Natural killer cell treated with Interleukin-12 subunit alpha and Interleukin-12 subunit beta and Interleukin-15 and Interleukin-18, amount 100 ng/mL, for 72 hours (primary cell): ENCODE data around the gene HS3ST6. TPM values are rescaled to one million over a fixed set of nuclear protein-coding genes. Genes with fewer than 3 reads are reported as not detected.
"Not testable (repeated sequence)": the region's sequence is repeated elsewhere in the genome, so short reads cannot be mapped to it uniquely, and the experiment has no call there.

ENCODE experiments used
- ATAC-seq, 2 donors: fragments of 150-1000 bp; cut with Tn5 transposase in 1 of 2; sonication (Bioruptor Pico), chemical (Tn5 transposase) in 1 of 2; 2 replicates each; pipeline ENCODE4 v1.10.0; 2021
- DNase-seq: peaks from one replicate; pipeline ENCODE4 v3.0.0; 2022; ENCODE audit warnings: low spot score
- H3K27ac Mint-ChIP-seq, 2 donors: 1 replicate in 1 of 2; 2 replicates in 1 of 2; pipeline ENCODE4 v1.8.0; 2022; ENCODE audit warnings: mixed read lengths in 2 of 2, mild to moderate bottlenecking in 1 of 2, moderate library complexity in 1 of 2
- H3K27me3 Mint-ChIP-seq, 2 donors: 1 replicate in 1 of 2; 2 replicates in 1 of 2; pipeline ENCODE4 v1.8.0; 2022; ENCODE audit warnings: mixed read lengths in 2 of 2
- H3K36me3 Mint-ChIP-seq: one replicate; pipeline ENCODE4 v1.8.0; 2022; ENCODE audit warnings: mixed read lengths
- H3K4me1 Mint-ChIP-seq, 2 donors: 1 replicate in 1 of 2; 2 replicates in 1 of 2; pipeline ENCODE4 v1.8.0; 2022; ENCODE audit warnings: low read depth in 2 of 2, mixed read lengths in 2 of 2, mild to moderate bottlenecking in 1 of 2
- H3K4me3 Mint-ChIP-seq: one replicate; pipeline ENCODE4 v1.8.0; 2022; ENCODE audit warnings: mixed read lengths
- H3K9me3 Mint-ChIP-seq: 2 replicates; pipeline ENCODE4 v1.8.0; 2022; ENCODE audit warnings: mixed read lengths
- total RNA-seq, 2 donors: library from RNA; stranded (reverse); gene quantifications; one replicate each; pipeline ENCODE4 v1.2.3, GENCODE V29; 2022

The HS3ST6 gene
- total RNA-seq, 2 donors from 2014 or later: not detected

DNA sequence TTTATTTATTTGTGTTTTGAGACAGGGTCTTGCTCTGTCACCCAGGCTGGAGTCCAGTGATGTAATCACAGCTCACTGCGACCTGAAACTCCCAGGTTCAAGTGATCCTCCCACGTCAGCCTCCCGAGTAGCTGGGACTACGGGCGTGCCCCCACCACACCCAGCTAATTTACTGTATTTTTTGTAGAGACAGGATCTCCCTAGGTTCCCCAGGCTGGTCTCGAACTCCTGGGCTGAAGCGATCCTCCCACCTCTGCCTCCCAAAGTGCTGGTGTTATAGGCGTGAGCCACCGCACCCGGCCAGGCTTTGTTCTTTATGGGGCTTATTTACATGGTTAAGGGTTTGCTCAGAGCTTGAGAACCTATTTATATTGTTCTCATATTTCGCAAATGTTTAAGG lies 40.4 kb downstream of the HS3ST6 start:
- H3K36me3 Mint-ChIP-seq: no peaks in the 10 kb centered on the region
- H3K4me1 Mint-ChIP-seq: no peaks in the 10 kb centered on the region
- no peak overlapping the region for H3K4me3 Mint-ChIP-seq
- no peak overlapping the region for H3K27ac Mint-ChIP-seq
- DNase-seq (no peak), ATAC-seq (no peak)
- peaks cover 13 to 15% of the 10 kb centered on the region in 2 donors for H3K27me3 Mint-ChIP-seq
- no peaks in the 10 kb centered on the region for H3K9me3 Mint-ChIP-seq

DNA sequence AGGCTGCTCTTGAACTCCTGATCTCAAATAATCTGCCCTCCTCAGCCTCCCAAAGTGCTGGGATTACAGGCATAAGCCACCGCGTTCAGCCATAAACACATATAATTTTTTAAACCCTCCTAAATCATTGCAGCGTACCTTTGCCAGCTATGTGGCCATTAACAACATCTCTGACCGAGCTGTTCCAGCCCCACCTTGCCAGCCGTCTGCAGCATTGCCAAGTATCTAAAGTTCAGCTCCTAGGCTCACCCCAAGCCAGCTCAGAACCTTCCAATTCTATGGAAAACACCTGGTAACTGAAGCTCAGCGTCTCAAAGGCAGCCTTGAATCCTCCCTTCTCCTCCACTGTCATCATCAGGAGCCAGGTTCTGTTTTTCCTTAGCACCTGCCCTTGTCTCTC lies 41.1 kb downstream of the HS3ST6 start:
- H3K4me3 Mint-ChIP-seq: no peak overlapping the region
- ATAC-seq (no peak), DNase-seq (no peak)
- no peaks in the 10 kb centered on the region for H3K36me3 Mint-ChIP-seq
- peaks cover 0 to 4% of the 10 kb centered on the region in 2 donors for H3K4me1 Mint-ChIP-seq
- H3K27me3 Mint-ChIP-seq: peaks cover 13 to 18% of the 10 kb centered on the region in 2 donors
- H3K27ac Mint-ChIP-seq: no peak overlapping the region
- no peaks in the 10 kb centered on the region for H3K9me3 Mint-ChIP-seq

DNA sequence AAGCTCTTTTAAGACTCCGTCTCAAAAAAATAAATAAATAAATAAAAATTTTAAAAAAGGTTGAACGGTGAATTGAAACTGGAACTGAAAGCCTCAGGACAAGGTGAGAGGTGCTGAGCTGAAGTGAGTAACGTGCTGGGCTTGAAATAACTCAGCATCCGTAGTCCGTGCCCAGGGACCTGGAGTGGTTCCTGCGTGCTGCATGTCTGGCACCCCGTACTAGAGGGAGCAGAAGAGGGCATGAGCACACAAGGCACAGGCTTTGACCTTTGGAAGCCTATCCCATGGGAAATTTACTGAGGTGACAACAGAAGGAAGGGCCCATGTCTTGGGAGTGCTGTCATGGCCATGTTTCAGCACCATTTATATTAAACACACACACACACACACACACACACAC lies 41.7 kb downstream of the HS3ST6 start:
- DNase-seq (no peak), ATAC-seq (peak in 1 of 2 donors; percentile 72)
- peaks cover 13 to 19% of the 10 kb centered on the region in 2 donors for H3K27me3 Mint-ChIP-seq
- peaks cover 0 to 4% of the 10 kb centered on the region in 2 donors for H3K4me1 Mint-ChIP-seq
- H3K27ac Mint-ChIP-seq: no peak overlapping the region
- H3K36me3 Mint-ChIP-seq: no peaks in the 10 kb centered on the region
- no peaks in the 10 kb centered on the region for H3K9me3 Mint-ChIP-seq
- no peak overlapping the region for H3K4me3 Mint-ChIP-seq

DNA sequence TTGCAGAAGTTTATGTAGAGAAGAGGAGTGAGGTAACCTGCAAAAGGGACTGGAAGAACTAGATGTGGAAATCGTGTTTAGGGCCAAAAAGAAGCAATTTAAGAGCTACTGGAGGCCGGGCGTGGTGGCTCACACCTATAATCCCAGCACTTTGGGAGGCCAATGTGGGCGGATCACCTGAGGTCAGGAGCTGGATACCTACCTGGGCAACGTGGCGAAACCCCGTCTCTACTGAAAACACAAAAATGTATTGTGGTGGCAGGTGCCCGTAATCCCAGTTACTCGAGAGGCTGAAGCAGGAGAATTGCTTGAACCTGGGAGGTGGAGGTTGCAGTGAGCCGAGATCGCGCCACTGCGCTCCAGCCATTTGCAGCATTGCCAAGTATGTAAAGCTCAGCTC lies 42.1 kb downstream of the HS3ST6 start:
- H3K4me3 Mint-ChIP-seq, H3K4me1 Mint-ChIP-seq, H3K36me3 Mint-ChIP-seq, H3K27ac Mint-ChIP-seq, DNase-seq, ATAC-seq, H3K9me3 Mint-ChIP-seq: not testable (repeated sequence)
- peaks cover 13 to 19% of the 10 kb centered on the region in 2 donors for H3K27me3 Mint-ChIP-seq

DNA sequence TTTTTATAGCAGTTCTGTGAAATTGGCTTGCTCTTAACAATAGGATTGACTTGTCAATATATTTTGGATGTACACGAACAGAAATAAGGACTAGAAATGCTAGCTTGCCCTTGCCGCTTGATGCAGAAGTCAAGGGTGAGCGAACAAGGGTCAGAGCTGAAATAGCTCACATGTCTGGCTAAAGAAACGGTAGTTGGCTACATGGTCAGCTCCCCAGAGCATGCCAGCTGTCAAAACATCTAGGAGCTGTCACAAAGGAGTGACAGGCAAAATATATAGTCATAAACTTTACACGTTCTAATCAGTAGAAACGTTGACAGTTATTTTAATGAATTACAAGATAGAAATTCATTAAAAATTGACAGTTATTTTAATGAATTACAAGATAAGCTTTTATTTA lies 43.4 kb downstream of the HS3ST6 start:
- no peak overlapping the region for H3K27ac Mint-ChIP-seq
- DNase-seq (no peak), ATAC-seq (no peak)
- H3K27me3 Mint-ChIP-seq: peaks cover 13 to 21% of the 10 kb centered on the region in 2 donors
- H3K4me1 Mint-ChIP-seq: peaks cover 0 to 4% of the 10 kb centered on the region in 2 donors
- H3K4me3 Mint-ChIP-seq: no peak overlapping the region
- no peaks in the 10 kb centered on the region for H3K36me3 Mint-ChIP-seq
- no peaks in the 10 kb centered on the region for H3K9me3 Mint-ChIP-seq

DNA sequence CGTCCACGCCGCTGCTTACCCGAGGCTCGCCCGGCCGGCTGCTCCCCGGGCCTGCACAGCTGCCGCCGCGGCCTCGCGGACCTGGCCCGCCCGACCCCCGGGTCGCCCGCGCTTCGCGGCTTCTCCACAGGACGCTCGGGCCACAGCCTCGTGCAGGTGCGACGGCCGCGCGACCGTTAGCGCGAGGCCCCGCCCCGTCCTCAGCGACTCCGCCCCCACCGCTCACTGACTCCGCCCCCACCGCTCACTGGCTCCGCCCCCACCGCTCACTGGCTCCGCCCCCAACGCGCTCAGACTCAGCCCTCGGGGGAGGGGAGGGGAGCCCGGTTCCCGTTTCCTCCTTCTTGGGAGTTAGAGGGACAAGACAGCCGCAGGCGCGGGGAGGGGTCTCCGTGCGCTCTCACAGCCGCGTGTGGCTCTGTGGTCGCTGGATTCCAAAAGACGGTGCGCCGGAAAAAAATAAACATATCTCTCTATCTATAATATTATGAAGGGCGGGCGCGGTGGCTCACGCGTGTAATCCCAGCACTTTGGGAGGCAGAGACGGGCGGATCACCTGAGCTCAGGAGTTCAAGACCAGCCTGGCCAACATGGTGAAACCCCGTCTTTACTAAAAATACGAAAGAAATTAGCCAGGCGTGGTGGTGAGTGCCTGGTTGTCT lies 46.1 kb downstream of the HS3ST6 start, which contains the start of gene MEIOB:
Gene MEIOB, minus strand, starts transcription at position 191 of the 662 bp plus-strand sequence. CDS start 3,989 bp downstream, outside the sequence.
- Mint-ChIP-seq H3K27me3 (peaks cover 8 to 14% of the 10 kb centered on the region in 2 donors), H3K4me3 (peak within 1 kb of the TSS; percentile 44), H3K4me1 (peaks cover 0 to 4% of the 10 kb centered on the region in 2 donors), H3K9me3 (no peaks in the 10 kb centered on the region), H3K27ac (no peak within 1 kb of the TSS), H3K36me3 (no peaks in the 10 kb centered on the region)
- peak; percentile 59 to 83 for ATAC-seq
- DNase-seq: no peak

DNA sequence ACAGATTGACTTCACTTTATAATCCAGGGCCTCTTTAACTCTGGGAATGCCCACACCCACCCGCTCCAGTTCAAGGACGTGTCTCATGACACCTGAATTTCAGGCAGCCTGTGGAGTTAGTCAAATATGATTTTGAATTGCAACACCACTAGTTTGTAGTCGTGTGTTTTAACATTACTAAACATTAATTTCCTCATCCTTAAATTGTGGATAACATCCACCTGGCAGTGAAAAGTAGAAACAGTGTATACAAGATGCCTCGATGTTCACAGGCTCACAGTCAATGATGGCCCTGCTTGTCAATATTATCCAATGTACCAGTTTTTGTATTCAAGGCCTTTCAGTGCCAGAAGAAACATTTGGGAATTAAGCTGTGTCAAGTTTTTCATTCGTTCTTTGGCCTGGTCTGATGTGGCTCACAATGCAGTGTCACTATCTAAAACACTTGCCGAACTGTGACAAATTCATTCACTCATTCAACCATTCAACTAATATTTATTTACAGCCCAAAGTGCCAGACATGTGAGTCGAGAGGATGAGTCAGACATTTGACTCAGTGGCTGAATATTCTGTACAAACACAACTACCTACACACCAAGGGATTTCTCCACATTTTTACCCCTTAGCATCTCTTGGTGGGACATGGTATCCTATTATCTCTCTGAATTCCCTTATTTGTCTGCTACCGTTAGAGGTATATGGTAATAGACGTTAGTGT lies 47.7 kb downstream of the HS3ST6 start:
- no peak overlapping the region for H3K27ac Mint-ChIP-seq
- peaks cover 8 to 11% of the 10 kb centered on the region in 2 donors for H3K27me3 Mint-ChIP-seq
- DNase-seq (no peak), ATAC-seq (no peak)
- no peaks in the 10 kb centered on the region for H3K9me3 Mint-ChIP-seq
- no peaks in the 10 kb centered on the region for H3K36me3 Mint-ChIP-seq
- no peak overlapping the region for H3K4me3 Mint-ChIP-seq
- H3K4me1 Mint-ChIP-seq: peaks cover 0 to 4% of the 10 kb centered on the region in 2 donors

DNA sequence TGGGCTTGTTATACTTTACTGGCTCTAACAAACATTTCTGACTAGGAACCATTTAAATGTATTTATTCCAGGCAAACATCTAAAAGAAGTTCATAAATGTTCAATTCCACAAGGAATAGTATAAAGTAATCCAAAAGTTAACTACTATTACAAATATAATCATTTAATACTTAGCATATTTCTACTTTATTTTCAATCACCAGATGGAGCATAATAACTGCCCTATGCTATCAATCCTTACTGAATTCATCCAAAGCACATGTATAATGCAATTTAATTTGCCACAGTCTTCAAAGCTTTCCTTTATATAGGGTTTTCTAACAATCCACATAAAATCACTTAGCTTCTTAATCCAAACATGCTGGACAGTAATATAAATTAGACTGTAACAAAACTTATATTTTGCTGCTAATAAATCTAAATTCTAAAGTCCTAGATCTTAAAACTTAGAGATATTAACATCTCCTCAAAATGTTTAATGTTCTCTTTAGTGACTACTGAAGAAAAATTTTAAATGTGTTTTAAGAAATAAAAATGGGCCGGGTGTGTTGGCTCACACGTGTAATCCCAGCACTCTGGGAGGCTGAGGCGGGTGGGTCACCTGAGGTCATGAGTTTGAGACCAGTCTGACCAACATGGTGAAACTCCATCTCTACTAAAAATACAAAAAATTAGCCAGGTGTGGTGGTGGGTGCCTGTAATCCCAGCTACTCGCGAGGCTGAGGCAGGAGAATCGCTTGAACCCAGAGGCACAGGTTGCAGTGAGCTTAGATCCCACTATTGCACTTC lies 52.1 kb downstream of the HS3ST6 start:
- Mint-ChIP-seq H3K36me3 (no peaks in the 10 kb centered on the region), H3K27ac (no peak overlapping the region), H3K27me3 (peaks cover 2 to 6% of the 10 kb centered on the region in 2 donors), H3K4me1 (no peaks in the 10 kb centered on the region), H3K9me3 (no peaks in the 10 kb centered on the region), H3K4me3 (no peak overlapping the region)
- DNase-seq: no peak
- ATAC-seq: no peak

DNA sequence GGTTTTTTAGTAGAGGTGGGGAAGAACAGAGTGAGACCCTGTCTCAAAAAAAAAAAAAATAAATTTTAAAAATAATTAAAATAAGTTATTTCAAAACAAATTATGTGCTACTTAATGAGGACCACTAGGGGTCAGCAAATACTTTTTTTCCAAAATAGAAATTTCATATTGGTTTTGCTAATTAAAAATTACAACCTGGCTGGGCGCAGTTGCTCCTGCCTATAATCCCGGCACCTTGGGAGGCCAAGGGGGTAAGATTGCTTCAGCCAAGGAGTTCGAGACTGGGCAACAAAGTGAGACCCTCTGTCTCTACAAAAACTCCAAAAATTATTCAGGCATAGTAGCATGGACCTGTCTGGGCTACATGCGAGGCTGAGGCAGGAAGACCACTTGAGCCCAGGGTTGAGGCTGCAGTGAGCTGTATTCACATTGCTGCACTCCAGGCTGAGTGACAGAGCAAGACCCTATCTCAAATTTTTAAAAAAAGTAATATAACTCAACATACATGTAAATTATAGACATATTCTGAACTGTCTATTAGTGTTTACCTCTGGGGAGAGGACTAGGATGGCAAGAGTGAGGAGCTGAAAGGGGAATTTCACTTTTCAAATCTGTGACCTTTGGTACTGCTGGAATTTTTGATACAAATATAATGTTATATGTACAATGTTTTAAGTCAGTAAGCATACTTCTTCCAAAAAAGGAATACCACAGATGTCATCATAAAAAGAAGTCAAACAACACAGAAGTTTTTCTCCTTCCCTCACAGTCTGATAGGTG lies 54.3 kb downstream of the HS3ST6 start:
- no peak for DNase-seq
- Mint-ChIP-seq H3K27ac (no peak overlapping the region), H3K9me3 (no peaks in the 10 kb centered on the region), H3K4me3 (no peak overlapping the region), H3K27me3 (peaks cover 17 to 22% of the 10 kb centered on the region in 2 donors), H3K4me1 (no peaks in the 10 kb centered on the region), H3K36me3 (no peaks in the 10 kb centered on the region)
- no peak for ATAC-seq

DNA sequence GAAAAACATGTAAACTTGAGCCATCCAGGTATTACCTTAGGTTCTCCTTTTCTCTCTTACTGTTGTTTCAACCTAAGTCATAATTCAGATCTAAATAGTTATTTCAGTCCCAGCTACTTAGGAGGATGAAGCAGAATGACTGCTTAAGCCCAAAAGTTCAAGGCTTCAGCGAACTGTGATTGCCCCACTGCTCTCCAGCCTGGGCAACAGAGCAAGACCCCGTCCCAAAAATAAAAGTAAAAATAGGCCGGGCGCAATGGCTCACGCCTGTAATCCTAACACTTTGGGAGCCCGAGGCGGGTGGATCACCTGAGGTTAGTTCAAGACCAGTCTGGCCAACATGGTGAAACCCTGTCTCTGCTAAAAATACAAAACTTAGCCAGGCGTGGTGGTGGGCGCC lies 55.8 kb downstream of the HS3ST6 start:
- Mint-ChIP-seq H3K36me3 (no peaks in the 10 kb centered on the region), H3K27me3 (peaks cover 28 to 36% of the 10 kb centered on the region in 2 donors), H3K9me3 (no peaks in the 10 kb centered on the region), H3K4me3 (no peak overlapping the region), H3K4me1 (no peaks in the 10 kb centered on the region), H3K27ac (no peak overlapping the region)
- DNase-seq: no peak
- no peak for ATAC-seq

DNA sequence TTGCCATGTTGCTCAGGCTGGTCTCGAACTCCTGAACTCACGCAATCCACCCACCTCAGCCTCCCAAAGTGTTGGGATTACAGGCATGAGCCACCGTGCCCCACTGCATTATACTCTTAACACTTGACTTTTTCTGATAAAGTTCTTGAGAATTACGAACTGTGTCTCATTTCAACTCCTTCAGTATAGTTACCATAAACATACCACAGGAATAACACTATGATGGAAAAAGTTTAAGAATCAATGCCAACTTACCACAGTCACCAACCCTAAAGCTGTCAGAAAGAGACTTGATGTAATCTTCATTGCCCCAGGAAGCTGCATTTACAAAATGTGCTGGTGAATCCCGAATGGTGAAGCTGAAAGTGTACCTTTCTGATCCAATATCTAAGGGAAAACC lies 56.5 kb downstream of the HS3ST6 start:
- H3K27me3 Mint-ChIP-seq: peaks cover 35 to 41% of the 10 kb centered on the region in 2 donors
- no peaks in the 10 kb centered on the region for H3K9me3 Mint-ChIP-seq

More for the DNA sequence above, 56.5 kb downstream of the HS3ST6 start:
- ATAC-seq (no peak), DNase-seq (no peak)
- Mint-ChIP-seq H3K4me3 (no peak overlapping the region), H3K4me1 (no peaks in the 10 kb centered on the region), H3K27ac (no peak overlapping the region), H3K36me3 (no peaks in the 10 kb centered on the region)
